Measurements from ENCODE around the gene LRRFIP1.
"Not testable (repeated sequence)": the region's sequence is repeated elsewhere in the genome, so short reads cannot be mapped to it uniquely, and the experiment has no call there.

Gene LRRFIP1

DNA sequence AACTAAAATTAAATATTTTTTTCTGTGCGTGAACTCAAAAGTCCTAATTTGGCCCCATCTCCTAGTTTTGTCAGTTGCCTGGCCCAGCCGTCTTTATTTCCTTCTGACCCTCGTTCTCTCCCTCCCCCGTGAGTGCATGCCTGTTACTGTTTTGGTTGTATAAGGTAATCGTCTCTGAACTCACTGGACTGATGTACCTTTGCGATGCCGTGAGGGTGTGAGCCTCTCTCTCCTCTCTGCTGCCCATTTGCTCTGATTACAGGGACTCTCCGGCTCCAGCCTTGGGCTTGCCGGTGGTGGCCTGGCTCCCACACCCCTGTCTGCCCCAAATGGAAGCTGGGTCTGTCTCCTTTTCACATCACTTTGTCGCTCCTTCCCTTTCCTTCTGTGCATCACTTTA, 104.7 kb downstream of the LRRFIP1 start:
- no peak for DNase-seq

DNA sequence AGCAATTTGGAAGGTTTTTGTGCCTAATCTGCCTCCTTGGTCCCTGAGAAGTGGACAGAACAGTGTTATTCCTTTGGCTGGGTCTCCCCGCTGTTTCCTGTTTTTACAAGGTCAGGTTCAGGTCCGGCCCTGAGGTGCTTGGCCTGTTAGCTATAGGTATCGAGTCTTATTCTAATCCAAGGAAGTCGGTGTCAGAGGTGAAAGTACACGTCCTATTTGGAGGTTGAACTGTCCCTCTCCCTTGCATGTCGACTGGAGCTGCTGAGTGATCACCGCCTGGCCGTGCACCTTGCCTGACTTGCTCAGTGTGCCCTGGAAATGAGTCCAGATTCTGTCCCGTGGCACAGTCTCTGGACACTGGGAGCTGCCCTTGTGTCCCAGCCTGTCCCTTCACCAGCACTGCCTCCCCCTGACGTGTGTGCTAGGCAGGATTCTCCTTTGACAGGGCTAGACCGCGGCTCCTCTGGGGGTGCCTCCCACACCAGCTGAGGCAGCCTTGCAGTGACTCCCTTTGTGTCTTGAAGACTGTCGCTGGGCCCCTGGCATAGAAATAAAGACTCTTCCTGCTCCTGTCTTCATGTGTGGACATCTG, 105.5 kb downstream of the LRRFIP1 start:
- DNase-seq = no peak

DNA sequence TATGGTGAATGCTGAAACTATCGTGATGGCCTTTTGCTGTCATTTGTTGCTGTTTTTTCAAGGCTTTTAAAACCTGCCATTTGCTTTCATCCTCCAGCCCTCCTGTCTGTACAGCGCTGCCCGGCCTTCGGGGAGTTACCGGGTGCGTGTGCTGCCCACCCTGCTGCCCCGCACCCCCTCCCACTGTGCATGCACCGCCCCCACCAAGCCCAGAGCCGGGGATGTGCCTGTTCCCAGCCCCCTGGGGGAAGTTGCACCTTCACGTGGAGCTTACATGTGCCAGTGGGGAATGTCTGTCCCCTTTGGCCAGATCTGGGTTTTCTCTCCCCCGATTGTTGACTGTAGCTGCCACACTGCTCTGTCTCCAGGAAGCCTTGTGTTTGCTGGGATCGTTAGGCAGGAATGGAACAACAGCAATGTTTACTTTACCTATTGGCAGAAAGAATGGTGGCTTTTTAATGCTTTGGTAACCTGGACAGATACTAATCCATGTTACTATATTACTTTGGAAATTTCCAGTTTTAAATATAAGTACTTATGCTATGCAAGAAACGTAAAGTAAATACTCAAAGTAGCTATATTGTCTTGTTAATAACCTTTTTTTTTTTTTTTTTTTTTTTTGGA, 106.4 kb downstream of the LRRFIP1 start:
- no peak for DNase-seq

DNA sequence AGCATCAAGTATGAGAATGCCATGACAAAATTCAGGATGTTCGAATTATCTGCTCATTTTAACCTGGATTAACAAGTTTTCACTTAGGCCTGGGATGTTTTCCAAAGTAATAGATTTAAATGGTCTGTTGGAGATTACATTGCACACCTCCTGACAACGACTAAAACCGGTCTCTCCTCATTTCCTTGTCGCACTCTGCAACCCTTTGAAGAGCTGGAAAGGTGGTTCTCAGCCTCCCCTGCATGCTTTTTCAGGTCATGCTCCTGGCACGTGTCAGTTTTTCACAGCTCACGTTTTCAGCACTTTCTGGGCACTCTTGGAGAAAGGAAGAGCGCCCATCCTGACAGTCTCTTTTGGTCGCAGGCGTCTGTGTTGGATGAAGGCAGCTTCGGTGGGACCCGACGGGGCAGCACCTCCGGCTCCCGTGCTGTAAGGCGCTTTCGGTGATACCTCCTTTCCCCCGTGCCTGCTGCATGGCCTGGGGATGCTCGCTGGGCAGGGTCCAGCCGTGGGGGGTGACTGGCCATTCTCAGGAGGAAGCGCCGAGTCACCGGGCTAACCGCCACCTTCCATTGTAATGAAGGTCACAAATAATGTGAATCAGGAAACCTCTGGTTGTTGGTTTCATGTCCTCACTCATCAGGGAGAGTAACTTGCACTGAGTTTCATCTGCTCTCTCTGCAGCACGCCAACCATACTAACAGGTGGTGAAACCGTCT, 107.7 kb downstream of the LRRFIP1 start:
- no peak for DNase-seq

DNA sequence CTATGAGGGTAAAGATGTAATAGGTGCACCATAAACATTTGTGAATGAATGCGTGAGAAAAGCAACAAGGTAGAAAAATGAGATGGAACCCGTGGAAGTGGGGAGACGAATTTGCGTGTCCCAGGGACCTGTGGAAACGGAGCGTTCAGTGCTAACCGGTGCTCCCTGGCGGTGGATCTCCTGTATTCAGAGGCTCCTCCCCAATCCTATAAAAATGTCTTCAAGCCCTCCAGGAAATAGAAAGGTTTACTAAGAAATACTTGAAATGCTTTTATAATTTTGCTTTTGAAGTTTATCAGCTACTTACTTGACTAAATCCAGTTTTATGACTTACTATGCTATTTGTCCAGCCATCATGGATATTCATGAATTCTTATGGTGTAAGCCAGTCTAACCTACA, 108.4 kb downstream of the LRRFIP1 start:
- no peak for DNase-seq

DNA sequence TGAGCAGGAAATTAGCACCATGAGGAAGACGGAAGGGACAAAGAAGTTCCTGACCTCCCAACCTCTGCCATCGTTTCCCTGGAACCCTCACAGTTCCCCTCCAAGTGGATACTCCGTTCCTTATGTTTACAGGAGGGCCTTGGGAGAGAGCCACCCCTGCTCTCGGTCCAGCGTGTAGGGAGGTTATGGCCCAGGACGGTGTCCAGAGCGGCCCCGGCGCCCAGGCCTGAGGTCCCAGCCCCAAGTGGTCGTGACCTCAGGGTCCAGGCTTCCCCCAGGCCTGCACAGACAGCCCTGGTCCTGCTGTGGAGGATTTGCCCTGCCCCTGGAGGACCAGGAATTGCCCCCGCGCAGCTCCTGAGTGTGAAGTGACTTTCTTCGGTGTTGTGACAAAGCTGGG, 109.4 kb downstream of the LRRFIP1 start:
- DNase-seq = no peak

DNA sequence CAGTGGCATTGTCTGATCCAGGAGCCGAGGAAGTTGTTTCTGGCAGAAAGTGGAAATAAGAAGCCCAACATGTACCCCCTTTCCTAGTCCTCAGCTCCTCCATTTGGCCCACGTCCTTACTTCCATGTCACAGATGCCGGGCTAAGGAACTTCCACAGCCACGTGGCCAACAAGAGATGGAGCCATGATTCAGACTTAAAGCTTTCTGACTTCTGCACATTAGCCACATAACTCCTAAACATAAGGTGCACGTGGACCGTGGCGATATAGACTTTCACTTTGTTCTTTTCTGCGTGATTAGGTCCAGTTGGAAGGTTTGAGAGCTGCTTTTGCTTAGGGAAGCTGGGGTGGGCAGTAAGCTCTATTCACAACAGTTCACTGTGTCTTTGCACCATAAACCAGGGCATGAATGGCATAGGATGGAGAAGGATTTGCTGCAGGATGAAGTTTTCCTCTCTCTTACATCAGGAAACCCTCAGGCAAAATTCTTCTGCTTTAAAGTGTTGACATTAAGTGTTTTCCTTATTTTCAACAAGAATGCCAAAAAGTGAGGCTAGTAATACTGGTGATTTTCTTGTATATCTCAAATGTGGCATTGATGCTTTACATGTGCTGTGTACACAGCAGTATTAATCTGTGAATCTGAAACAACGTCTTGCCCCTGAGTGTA, 109.9 kb downstream of the LRRFIP1 start:
- no peak for DNase-seq

DNA sequence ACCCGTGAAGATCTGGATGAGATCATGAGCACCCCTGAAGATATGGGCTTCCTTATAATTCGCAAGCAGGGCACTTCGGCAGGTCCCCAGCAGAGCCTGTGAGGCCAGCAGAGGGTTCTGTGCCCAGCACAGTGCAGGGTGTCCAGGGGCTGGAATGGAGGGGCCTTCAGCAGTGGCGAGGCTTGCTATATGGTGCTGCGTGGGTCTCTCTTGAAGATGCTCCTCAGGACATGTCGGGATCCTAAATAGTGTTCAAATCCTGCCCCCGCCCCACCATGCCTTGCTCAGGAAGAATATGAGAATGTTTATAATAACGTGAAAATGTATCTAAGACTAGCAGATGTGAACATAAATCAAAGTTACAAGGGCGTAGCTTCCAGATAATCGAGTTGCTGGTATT, 110.9 kb downstream of the LRRFIP1 start:
- DNase-seq = no peak

DNA sequence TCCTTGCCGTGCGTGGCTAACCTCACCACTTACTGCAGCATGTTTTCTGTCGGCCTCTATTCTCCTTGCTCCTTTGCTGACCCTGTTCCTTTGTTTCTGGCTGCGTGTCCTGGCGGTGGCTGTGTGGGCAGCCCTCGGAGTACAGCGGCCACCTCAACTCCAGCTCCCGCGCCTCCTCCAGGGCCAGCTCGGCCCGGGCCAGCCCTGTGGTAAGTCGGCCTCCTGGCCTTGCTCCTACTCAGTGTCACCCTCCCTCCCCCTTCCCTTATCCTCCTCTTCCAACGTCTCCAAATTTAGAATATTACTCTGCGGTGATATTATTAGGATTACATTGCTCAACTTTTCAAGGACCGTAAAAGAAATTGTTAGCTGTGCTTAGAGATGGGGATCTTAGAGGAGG, 111.7 kb downstream of the LRRFIP1 start:
- DNase-seq = no peak

DNA sequence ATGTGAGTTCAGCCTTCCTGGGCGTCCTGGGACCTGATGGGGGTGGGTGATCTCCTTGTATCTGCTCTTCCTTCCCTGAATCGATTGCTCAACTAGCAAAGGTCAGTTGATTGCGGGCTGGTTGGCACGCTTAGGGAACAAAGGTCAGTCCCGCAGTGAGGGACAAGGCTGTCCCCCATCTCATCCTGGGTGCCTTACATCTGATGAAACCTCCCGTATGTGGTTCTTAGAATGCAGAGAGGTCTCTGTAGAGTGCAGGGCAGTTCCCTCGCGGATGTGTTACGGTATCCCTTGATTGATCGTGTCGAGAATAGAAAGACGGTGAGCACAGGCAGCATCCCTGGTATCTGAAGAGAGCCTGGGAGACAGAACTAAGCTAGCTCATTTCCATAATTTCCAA, 114.8 kb downstream of the LRRFIP1 start:
- DNase-seq = no peak

DNA sequence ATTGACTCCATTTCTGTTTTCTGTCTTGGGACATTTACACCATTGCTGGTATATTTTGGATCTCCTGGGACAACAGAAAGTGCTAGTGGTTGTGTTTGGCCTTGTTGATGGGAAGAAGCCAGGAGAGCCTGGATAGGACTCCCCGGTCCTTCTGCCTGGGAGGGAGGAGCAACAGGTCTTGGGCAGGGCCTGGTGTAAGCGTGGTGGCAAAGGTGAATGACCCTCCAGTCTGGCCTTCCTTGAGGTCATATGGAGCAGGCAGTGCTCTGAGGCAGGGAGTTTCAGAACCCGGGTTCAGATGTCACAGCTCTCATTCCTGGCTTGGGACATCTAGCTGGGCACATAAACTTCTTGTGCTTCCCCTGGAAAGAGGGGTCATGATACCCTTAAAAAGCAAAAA, 115.2 kb downstream of the LRRFIP1 start:
- DNase-seq = no peak

DNA sequence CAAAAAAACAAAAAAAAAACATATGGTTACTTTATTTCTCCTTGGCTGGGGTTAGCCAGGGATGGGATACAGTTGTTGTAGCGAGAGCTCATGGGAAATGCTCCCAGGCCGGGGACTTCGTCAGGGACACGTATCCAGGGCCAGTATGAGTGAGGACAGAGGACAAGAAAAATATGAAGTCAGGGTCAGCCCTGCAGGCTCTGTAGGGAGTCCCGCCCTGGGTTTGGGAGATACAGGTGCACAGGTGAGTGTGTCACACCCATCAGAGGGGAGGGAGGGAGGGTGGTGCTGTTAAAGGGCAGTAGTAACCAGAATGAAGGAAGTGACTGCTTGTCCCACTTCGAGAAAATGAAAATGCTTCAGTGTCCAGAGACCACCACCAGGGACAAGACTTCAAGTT, 115.6 kb downstream of the LRRFIP1 start:
- no peak for DNase-seq

DNA sequence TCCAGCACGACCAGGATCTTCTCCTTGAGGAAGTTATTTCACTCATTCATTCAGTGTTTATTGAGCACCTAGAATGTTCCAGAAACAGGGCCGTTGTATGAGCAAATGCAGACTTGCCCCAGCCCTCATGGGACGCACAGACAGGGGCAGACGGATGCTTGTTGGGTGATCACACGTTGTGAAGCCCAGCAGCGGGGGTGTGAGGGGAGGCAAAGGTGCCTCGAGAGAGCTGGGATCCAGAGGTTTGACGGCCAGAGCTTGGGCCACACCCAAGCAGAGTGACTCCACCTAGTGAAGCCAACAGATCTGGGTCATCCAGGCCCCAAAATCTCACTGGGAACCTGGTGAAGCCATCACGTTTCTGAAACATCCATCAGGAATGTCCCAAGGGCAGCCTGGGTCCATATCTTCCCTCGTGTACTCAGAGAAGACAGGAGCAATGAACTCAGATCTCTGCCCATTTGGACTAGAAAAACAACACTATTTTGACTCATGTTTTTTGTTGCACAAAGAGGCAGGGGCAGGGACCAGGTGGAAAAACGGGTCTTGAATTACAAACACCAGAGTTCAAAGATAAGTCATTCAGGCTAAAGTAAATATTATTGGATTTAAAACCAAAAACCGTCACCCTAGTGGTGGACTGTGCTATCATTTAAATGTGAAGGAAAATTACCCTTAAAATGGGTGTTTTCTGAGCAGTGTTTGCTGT, 116.3 kb downstream of the LRRFIP1 start:
- no peak for DNase-seq

DNA sequence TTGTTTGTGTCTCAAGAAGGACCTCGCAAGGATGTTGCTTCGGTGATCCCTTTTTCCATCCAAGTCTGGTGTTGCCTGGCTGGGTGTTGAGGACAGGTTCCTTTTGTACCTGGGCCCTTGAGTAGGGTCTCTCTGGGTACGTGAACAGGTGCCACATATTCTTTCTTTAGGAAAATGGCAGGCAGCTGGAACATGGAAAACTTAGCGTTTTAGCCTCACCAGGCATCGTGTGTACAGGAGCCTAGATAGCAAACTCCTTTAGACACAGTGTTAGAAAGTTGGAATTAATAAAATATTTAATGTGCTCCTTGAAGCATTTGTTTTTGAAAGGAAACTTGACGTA, 116.9 kb downstream of the LRRFIP1 start:
- DNase-seq = no peak

DNA sequence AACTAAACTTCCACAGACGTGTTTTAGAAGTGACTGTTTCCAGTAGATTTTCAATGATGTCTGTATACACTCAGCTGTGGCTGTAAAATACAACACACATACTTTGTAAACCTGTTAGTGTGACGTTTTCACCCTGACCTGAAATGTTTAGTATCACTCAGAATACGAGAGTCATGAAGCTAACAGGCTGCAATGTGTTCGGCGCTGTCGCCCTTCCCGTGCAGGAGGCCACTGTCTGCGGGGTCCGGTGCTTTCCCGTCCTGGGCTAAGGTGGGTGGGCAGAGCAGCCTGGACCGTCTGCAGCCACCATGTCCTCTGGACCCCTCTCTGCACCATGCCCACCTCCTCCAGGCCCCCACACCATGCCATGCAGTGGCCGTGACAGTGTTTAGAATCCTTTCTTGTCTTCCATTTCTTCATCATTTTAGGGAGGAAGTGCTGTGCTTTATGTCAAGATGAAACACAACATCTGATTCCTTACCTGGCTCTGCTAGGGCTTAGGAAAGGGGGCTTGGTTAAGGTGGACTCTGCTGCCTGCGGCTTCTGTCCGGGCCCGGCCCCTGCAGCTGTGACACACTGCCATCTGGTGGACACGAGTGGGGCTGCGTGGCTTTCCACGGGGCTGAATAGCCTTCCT, 117.3 kb downstream of the LRRFIP1 start:
- DNase-seq = peak; percentile 79

DNA sequence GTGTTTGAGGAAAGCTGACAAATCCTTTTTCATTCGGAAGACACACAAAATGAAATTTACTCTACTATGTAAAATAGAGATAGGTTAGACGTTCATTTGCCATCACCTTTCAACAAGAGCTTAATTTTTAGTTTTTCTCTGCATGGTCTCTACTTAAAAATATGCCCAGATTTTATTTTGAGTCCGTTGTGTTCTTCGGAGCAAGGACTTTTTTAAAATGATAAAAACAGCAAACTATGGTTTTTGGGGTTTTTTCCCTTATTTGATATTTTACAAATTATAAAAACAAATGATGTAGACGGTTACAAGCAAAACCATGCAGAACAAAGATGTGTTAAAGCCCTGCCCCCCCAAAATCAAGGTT, 117.8 kb downstream of the LRRFIP1 start:
- DNase-seq = no peak

DNA sequence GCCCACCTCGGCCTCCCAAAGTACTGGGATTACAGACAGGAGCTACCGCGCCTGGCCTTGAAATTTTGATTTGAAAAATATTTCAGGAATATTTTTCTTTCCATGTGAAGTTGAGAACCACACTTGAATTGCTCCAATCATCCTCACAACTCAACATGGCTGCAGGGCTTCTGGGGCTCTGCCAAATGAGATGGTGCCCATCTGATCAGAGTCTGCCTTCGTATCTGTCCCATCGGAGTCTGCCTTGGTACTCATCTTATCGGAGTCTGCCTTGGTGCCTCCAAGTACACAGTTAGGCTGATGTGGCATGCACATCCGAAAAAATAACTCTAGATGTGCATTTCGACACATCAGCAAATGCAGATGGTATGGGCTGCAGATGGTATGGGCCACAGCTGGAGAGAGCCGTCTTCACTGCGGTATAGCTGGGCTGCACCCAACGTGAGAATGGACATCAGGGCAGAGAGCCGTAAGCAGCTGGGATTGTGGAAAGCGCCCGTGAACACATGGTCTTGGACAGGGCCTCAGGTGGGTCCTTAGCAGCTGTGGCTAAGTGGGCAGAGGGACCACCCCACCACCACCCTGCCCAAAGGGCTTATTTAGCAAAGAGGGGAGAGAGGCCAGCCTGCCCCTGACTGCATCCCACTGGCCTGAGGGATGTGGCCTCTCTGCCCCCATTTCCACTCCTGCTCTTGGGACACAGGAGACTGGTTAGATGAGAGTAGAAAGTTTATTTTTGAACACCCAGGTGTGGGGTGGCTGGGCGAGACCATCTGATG, 119.1 kb downstream of the LRRFIP1 start:
- DNase-seq = no peak

DNA sequence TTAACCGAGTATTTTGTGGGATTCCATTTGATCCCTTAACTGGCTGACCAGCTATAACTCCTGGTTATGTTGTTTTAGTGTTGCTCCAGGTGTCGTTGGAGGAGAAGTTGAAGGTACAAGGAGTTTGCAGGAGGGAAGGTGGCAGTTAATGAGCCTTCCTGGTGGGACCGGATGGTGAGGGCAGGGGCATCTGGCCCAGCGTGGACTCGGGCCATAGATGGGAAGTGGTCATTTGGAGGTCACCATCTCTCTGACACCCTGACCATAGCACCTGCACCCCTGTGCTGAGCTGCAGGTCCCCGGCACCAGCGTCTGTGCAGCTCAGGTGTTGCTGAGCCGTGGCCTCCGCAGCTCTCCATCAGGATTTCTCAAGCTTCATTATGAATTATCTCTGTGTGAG, 119.8 kb downstream of the LRRFIP1 start:
- no peak for DNase-seq

DNA sequence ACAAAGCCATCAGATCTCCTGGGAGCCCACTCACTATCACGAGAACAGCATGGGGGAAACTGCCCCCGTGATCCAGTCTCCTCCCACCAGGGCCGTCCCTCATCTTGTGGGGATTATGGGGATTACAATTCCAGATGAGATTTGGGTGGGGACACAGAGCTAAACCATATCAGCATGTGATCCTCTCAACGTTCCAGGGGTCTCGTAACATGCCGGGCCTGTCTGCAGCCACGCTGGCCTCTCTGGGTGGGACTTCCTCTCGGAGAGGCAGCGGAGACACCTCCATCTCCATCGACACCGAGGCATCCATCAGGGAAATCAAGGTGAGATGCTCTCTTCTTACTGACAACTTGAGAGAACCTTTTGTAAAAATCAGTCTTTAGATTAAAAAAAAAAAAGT, 121.6 kb downstream of the LRRFIP1 start:
- no peak for DNase-seq

DNA sequence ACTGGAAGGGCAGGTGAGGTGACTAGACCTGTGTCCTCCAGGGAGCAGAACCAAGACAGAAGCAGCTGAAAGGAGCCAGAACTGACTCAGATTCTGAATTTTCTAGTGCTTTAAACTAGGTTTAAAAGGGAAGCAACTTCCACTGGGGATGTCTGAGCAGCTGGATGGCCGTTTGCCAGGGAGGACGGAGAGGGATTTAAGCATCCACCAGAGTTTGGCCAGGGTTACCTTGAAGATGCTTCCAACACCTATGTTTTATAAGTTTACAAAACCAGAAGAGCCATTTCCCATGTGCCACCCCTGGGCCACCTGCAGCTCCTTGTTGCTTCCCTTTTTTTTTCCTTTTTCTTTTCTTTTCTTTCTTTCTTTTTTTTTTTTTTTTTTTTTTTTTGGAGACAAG, 122.6 kb downstream of the LRRFIP1 start:
- DNase-seq = no peak

DNA sequence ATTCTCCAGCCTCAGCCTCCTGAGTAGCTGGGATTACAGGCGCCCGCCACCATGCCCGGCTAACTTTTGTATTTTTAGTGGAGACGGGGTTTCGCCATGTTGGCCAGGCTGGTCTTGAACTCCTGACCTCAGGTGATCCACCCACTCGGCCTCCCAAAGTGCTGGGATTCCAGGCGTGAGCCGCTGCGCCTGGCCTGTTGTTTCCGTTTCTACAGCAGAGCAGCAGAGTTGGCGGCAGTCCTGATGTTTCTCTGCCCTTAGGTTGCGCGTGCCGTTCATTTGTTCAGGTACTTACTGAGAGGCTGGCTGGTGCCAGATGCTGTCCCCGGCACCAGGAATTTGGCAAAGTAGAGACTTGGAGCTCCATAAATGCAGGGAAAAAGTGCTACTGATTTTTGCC, 123.1 kb downstream of the LRRFIP1 start:
- DNase-seq = not testable (repeated sequence)

DNA sequence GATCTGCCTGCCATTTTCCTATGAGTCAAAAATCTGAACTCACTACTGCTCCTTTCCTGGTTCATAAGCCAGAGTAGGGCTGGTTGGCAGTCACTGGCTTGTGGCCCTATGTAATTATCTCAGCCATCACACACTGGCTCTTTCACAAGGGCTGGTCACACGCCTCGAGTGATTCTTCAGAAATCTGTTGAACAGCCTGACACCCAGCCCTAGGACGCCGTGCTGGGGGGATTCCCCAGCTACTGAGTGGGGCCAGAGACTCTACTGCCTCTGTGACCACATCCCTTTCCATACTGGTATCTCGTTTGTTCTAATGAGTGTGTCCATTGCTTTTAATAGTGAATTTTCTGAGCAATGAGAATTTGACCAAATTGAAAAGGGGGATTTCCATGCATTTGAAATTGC, 125.4 kb downstream of the LRRFIP1 start:
- DNase-seq = peak; percentile 56

Data from stimulated activated CD4-positive, alpha-beta T cell treated with anti-CD3 and anti-CD28 coated beads, Interleukin-15, amount 100 ng/mL, for 24 hours (primary cell).